T-helper 2 cell treated with Interferon-gamma antibody and Interleukin-4, amounts not matched to agents 100 ng/mL and 5 ng/mL, for 36 hours (primary cell): ENCODE data around the gene FLYWCH2. TPM values are rescaled to one million over a fixed set of nuclear protein-coding genes. Genes with fewer than 3 reads are reported as not detected.

Source experiments
- intact Hi-C: fragments of 100-400 bp; cut with micrococcal nuclease; formaldehyde crosslinking; loops from one replicate; pipeline ENCODE4 v1.15.1; 2023
- total RNA-seq: library from RNA; stranded (reverse); gene quantifications from 2 replicates; pipeline ENCODE4 v1.2.3, GENCODE V29; 2022

Gene FLYWCH2
- total RNA-seq, 1 donor from 2014 or later, result 23.6 TPM

- intact Hi-C loops, result loop anchor here (2.0 to 10.0 kb wide), 2 partner anchors 13 to 127 kb away; partner anchors contain the start of gene SRRM2
Measured at GRCh38 chr16:2881783-2882649, 999 bp upstream of the FLYWCH2 start.

GRCh38 chr16:2883458-2883908 is 468 bp downstream of the FLYWCH2 start:
- intact Hi-C loops, result loop anchor here (1.0 to 10.0 kb wide), 3 partner anchors 15 to 129 kb away; partner anchors contain the start of gene SRRM2

- intact Hi-C loops, result loop anchor here (10.0 kb wide), 1 partner anchor 129 kb away; the partner anchor contains the start of gene SRRM2
Measured at GRCh38 chr16:2884041-2884451, 1.0 kb downstream of the FLYWCH2 start.

- intact Hi-C loops, result no loop called here
Measured at GRCh38 chr16:2894231-2894630, 11.2 kb downstream of the FLYWCH2 start.

- intact Hi-C loops, result no loop called here
Measured at GRCh38 chr16:2895813-2896212, 12.8 kb downstream of the FLYWCH2 start.

- intact Hi-C loops, result no loop called here
Measured at GRCh38 chr16:2896480-2897010, 13.5 kb downstream of the FLYWCH2 start.

- intact Hi-C loops, result no loop called here
Measured at GRCh38 chr16:2897110-2897509, 14.1 kb downstream of the FLYWCH2 start.

- intact Hi-C loops, result no loop called here
Measured at GRCh38 chr16:2898831-2899563, 16.0 kb downstream of the FLYWCH2 start.

DNA sequence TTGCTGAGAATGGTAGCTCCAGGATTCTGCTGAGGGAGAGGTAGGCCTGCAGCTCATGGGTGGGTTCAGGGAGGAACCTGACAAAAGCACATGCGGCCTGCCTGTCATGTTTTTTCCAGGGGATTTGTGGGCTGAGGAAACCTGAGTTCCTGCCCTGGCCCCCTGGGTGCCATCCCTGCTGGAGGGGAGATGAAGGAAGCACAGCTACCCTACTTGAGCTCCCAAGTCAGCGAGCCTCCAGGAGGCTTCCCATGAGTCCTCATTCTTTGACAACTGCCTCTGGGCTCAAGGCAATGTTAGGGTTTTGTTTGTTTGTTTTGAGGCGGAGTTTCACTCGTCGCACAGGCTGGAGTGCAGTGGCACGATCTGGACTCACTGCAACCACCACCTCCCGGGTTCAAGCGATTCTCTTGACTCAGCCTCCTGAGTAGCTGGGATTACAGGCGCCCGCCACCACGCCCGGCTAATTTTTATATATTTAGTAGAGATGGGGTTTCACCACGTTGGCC is 16.6 kb downstream of the FLYWCH2 start:
- intact Hi-C loops, result no loop called here

DNA sequence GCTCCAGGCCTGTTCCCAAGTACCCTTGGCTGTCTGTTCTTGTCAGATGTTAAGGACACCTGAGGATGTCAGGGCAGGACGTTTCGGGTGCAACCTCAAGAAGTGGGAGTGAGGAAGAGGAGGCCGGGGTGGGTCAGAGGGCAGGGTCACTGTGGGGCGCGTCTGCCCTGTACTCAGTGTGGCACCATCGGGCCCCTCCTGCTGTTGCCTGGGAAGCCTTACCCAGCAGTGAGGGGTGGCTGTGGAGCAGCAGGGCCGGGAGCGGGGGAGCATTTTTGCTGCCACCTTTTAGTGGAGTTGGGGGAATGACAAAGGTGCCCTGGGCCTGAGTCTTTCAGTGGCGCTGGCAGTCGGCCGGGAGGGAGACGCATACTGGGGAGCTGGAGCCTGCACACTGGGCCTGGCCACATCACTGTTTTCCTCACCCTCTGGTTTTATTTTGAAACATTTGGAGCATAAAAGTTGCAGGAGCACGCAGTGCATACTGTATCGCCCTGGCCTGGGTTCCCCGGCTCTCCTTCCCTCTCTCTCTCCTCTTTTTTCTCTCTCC is 17.6 kb downstream of the FLYWCH2 start:
- intact Hi-C loops, result no loop called here

DNA sequence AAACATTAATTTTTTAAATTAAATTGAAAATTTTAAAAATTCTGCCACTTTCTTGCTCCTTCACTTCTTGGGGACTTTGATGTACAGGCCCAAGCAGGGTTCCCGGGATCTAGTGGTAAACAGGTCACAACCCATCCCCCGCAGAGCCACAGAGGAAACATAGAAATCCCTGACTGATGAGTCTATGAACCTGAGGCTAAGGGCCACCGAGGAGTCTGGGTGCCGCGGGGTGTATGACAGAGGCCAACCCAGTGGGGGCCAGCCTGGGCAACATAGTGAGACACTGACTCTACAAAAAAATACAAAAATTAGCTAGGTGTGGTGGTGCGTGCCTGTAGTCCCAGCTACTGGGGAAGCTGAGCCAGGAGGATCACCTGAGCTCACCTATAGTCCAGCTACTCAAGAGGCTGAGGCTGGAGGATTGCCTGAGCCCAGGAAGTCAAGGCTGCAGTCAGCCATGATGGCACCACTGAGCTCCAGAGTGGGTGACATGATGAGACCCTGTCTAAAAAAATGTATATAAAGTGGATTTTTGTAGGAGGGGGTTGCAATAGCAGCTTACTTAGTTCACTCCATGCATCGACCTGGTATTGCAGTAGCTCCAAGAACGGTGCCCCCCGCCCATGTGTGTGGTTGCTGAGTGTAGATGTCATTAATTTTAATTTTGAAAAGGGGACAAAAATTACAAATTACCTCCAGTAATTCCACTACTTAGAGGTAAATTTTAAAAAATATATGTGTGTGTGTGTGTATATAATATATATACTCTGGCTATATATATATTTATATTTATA is 19.5 kb downstream of the FLYWCH2 start:
- intact Hi-C loops, result no loop called here

DNA sequence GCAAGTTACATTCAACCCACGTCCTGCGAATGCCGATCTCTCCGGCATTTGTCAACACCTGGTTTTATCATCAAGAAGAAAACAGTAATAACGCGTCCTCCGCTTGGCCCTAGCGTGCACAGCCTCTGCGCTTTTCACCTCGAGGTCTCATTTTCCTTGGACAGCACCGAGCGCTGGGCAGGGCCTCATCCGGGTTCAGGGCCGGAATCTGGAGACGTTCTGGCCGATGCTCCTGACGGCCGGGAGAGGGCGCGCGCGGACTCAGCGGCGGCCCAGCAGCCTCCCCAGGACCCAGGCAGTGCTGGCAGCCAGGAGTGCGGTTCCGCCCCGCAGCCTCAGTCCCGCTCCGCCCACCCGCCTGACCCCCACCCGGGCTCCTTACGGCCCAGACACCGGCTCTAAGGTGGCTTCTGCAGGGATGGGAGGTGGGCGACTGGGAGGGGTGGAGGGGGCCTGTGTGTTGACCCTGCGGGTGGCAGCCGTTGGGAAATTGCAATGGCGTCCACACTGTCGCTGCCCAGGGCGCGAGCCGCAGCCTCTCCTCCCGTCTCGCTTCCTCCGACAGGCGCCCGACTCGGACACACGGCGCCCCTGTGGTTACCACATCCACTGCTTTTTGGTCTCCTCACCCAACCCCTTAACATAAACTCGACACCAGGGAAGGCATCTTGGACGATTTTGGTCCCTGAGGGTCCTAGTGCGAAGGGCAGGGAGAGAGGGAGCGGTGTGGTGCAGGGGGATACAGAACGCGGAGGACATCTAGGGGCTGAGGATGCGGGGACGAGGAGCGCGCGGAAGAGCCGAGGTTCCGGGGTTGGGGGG is 21.3 kb downstream of the FLYWCH2 start:
- intact Hi-C loops, result no loop called here

DNA sequence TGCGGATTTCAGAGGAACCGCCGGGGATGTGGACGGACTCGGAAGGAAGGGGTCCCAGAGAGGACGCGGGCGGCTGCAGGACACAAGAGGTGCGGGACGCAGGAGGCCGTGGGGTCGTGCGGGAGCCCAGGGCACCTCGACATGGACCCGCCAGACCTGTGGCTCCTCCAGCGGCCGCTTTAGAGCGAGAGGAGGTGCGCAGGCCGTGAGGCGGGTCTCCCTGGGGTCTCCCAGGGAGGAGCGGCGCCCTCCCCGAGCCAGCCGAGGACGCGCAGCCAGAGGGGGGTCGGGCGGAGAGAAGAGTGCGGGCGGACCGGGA is 21.9 kb downstream of the FLYWCH2 start:
- intact Hi-C loops, result loop anchor here (1.0 to 5.0 kb wide), 4 partner anchors 22 to 223 kb away; partner anchors contain the start of genes FLYWCH2, KCTD5 and PKMYT1

GRCh38 chr16:2905241-2905987 is 22.4 kb downstream of the FLYWCH2 start:
- intact Hi-C loops, result loop anchor here (1.0 to 5.0 kb wide), 4 partner anchors 22 to 223 kb away; partner anchors contain the start of genes FLYWCH2, KCTD5 and PKMYT1

DNA sequence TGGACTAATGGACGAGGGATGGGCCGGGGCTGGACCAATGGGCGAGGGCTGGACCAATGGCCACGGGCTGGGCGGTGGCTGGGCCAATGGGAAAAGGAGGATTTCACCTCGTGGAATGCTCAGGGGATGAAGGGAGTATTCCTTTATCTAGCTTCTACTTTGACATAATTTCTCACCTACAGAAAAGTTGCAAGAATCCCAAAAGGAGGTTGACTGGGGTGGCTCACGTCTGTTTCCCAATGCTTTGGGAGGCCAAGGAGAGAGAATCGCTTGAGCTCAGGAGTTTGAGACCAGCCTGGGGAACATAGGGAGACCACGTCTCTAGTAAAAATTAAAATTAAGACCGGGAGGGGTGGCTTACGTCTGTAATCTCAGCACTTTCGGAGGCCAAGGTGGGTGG is 23.0 kb downstream of the FLYWCH2 start:
- intact Hi-C loops, result loop anchor here (1.0 to 5.0 kb wide), 4 partner anchors 21 to 224 kb away; partner anchors contain the start of genes FLYWCH2, KCTD5 and PKMYT1

DNA sequence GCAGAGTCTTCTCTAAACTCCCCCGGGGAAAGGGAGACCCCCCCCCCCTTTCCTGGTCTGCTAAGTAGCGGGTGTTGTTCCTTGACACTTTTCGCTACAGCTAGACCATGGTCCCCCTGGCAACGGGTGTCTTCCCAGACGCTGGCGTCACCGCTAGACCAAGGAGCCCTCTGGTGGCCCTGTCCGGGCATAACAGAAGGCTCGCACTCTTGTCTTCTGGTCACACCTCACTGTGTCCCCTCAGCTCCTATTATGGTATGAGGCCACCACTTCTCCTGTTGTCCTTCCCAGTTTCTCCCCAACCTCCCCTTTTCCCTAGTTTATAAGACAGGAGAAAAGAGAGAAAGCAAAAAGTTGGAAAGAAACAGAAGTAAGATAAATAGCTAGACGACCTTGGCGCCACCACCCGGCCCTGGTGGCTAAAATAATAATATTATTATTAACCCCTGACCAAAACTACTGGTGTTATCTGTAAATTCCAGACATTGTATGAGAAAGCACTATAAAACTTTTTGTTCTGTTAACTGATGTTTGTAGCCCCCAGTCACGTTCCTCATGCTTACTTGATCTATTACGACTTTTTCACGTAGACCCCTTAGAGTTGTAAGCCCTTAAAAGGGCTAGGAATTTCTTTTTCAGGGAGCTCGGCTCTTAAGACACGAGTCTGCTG is 24.2 kb downstream of the FLYWCH2 start:
- intact Hi-C loops, result loop anchor here (5.0 kb wide), 2 partner anchors 75 to 225 kb away; partner anchors contain the start of genes KCTD5 and PKMYT1

DNA sequence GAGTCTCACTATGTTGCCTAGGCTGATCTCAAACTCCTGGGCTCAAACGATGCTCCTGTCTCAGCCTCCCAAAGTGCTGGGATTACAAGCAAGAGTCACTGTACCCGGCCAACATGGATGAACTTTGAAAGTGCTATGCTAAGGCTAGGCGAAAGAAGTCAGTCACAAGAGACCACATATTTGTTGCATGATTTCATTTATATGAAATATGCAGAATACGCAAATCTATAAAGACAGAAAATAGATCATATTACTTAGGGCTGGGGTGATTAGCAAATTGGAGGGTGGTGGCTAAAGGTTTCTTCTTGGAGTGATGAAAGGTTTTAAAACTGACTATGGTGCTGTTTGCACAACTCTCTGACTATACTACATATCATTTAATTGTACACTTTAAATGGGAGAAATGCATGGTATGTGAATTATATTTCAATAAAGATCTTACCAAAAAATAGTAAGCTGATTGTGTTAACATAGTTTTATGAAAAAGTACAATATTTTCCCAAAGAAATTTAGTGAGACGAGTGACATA is 27.5 kb downstream of the FLYWCH2 start:
- intact Hi-C loops, result no loop called here
